ENCODE measurements around the gene NFE2L2. TPM values are rescaled to one million over a fixed set of nuclear protein-coding genes. Genes with fewer than 3 reads are reported as not detected.
A peak's percentile ranks its signal among the peaks of the same experiment; 100 is the strongest.

Gene NFE2L2
- total and polyA plus RNA-seq, 12 donors, result 26.4 to 67.9 (median 54.9) TPM

DNA sequence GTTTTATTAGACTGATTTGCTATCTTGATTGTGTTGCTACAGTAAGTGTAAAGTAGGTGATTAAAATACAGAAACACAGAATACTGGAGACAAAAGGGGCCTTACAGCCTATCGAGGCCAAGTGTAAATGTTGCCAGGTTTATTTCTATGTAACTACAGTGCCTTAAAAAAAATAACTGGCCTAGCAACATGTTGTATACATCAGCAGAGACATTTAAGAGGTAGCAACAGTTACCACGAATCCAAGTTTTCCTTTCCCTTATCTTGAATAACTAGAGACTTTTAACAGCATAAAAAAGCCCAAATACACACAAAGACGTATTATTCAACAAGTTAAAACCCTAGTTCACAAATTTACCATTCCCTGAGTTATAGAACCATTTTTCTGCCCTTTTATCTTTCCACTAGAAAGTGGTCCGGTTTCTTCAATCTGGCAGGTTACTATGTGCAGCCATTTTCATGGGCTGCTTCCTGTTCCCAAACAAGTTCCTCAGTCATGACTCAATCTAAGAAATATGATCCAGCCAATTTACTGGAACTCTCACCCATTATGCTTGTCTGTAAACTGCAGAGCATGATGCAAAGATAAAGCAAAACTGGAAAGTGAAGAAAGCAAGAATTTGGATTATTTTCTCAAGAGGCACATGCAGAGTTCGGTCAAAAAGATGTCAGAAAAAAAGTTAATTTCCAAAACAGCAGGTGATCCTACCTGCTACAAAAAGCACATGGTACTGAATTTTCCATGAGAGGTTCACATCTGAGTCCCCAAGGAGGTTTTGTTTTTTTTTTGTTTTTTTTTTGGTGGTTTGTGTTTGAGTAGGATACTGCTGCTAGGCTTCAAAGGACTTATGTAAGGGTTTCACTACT is 22.2 kb downstream of the NFE2L2 start:
- H3K36me3 ChIP-seq, result peaks cover 0 to 6% (median 0%) of the 10 kb centered on the region in 9 donors
- peak overlapping the region in 7 of 10 donors; percentile 4 to 26 (median 6) for H3K4me3 ChIP-seq
- ATAC-seq, result peak; percentile 49 to 80 (median 75)
- H3K27me3 ChIP-seq, result no peaks in the 10 kb centered on the region
- DNase-seq, result no peak
- peak overlapping the region; percentile 26 to 90 (median 79) for H3K27ac ChIP-seq
- no peaks in the 10 kb centered on the region for H3K9me3 ChIP-seq
- intact Hi-C loops (cut with DNase I), result no loop called here
- H3K4me1 ChIP-seq, result peaks cover 22 to 100% (median 99%) of the 10 kb centered on the region in 9 donors
- WGBS, 2 donors, result 17% methylated on average over 5 of the region's 5 CpGs
- TF ChIP-seq, protein P1, sequence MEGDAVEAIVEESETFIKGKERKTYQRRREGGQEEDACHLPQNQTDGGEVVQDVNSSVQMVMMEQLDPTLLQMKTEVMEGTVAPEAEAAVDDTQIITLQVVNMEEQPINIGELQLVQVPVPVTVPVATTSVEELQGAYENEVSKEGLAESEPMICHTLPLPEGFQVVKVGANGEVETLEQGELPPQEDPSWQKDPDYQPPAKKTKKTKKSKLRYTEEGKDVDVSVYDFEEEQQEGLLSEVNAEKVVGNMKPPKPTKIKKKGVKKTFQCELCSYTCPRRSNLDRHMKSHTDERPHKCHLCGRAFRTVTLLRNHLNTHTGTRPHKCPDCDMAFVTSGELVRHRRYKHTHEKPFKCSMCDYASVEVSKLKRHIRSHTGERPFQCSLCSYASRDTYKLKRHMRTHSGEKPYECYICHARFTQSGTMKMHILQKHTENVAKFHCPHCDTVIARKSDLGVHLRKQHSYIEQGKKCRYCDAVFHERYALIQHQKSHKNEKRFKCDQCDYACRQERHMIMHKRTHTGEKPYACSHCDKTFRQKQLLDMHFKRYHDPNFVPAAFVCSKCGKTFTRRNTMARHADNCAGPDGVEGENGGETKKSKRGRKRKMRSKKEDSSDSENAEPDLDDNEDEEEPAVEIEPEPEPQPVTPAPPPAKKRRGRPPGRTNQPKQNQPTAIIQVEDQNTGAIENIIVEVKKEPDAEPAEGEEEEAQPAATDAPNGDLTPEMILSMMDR (IDR thresholded peaks at IDR 0.05), result no peak

DNA sequence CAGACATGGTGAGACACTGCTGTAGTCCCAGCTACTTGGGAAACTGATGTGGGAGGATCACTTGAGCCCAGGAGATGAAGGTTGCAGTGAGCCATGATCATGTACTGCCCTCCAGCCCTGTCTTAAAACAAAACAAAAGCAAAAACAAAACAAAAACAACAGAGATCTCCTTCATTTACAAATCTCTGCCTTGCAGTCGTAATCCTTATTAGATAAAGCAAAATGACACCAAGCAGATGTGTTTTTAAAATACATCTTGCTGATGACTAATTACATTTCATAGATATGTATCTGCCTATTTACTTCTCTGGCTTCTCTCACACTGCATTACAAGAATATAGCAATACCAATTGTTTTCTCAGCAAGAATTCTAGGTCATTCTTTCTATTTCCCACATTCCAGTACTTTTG is 22.8 kb downstream of the NFE2L2 start:
- Histone ChIP-seq H3K27ac (peak overlapping the region; percentile 26 to 90 (median 79)), H3K27me3 (no peaks in the 10 kb centered on the region), H3K4me1 (peaks cover 22 to 100% (median 99%) of the 10 kb centered on the region in 9 donors), H3K4me3 (peak overlapping the region in 6 of 10 donors; percentile 4 to 26 (median 11)), H3K36me3 (peaks cover 0 to 6% (median 0%) of the 10 kb centered on the region in 9 donors), H3K9me3 (no peaks in the 10 kb centered on the region)
- WGBS, 2 donors, result 20 to 31% methylated on average over 1 of the region's 1 CpG
- intact Hi-C loops (cut with DNase I), result loop anchor here in 3 of 10 donors (2.0 kb wide), 2 partner anchors 21 to 29 kb away; partner anchors contain the start of gene HNRNPA3 (in 1 of the 3)
- TF ChIP-seq, protein P1 (IDR thresholded peaks at IDR 0.05), result no peak
- no peak for ATAC-seq
- no peak for DNase-seq

DNA sequence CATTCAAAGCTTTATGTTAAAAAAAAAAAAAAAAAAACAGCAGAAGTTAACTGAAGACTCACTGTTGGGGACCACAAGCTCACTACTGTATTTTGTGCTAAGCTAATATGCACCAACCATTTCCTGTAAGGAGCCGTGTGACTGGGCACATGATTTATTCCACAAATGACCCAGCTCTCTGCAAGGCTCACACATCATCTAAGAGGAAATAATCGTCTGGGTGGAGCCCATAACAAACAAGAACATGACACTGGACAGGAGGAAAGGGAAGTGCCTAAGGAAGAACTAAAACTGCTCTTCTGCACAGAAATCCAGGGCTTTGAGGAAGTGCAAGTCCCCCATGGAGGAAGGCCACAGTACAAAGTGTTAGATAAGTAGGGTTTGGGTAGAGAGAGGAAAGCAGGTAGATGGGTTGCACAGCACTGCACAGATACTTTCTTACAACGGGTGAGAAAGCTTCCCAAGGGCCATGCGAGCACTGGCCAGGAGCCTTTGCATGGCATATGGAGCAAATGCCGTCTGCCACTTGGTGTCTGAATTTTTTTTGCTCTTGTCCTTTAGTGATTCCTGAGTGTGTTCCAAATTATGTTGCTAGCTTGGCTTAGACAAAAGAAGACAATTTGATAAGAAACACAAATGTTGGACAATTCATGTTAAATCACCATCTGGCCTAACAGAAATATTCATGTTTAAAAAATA is 24.4 kb downstream of the NFE2L2 start:
- peaks cover 12 to 100% (median 98%) of the 10 kb centered on the region in 9 donors for H3K4me1 ChIP-seq
- 1 to 8% methylated on average over 5 of the region's 5 CpGs for WGBS, 2 donors
- no peaks in the 10 kb centered on the region for H3K9me3 ChIP-seq
- intact Hi-C loops (cut with DNase I), result loop anchor here in 3 of 10 donors (2.0 kb wide), 2 partner anchors 23 to 27 kb away; partner anchors contain the start of gene HNRNPA3 (in 1 of the 3)
- TF ChIP-seq, protein P1 (IDR thresholded peaks at IDR 0.05), result no peak
- no peaks in the 10 kb centered on the region for H3K27me3 ChIP-seq
- peak overlapping the region in 9 of 10 donors; percentile 61 to 90 (median 80) for H3K27ac ChIP-seq
- H3K4me3 ChIP-seq, result peak overlapping the region in 2 of 10 donors; percentile 11 to 20
- H3K36me3 ChIP-seq, result peaks cover 0 to 11% (median 0%) of the 10 kb centered on the region in 9 donors
- DNase-seq (peak in 1 of 2 donors; percentile 49), ATAC-seq (peak; percentile 24 to 83 (median 68))

DNA sequence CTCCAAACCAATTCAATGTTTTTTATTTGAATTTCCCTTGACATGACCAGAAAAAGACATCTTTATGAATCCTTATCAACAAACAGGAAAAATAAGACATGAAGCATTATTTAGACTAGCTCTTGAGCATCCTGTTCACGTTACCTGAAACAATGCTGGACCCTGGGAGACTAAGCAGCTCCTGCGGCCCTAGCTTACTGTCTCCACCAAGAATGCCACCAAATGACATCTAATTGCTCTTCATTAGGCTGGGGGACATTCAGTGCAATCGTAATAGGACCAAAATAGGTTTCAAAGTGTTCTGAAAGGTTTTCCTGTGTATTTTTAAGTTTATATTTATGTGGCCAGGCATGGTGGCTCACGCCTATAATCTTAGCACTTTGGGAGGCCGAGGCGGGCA is 25.5 kb downstream of the NFE2L2 start:
- Histone ChIP-seq H3K4me3 (no peak overlapping the region), H3K27ac (peak overlapping the region in 9 of 10 donors; percentile 61 to 90 (median 78)), H3K36me3 (peaks cover 0 to 22% (median under 1%) of the 10 kb centered on the region in 9 donors), H3K4me1 (peaks cover 12 to 100% (median 93%) of the 10 kb centered on the region in 9 donors), H3K9me3 (no peaks in the 10 kb centered on the region), H3K27me3 (no peaks in the 10 kb centered on the region)
- DNase-seq, result no peak
- no peak for ATAC-seq
- 69 to 73% methylated on average over 6 of the region's 6 CpGs for WGBS, 2 donors
- intact Hi-C loops (cut with DNase I), result no loop called here
- TF ChIP-seq, protein P1 (IDR thresholded peaks at IDR 0.05), result no peak

Data from heart right ventricle (tissue), 16 donors.